MCF 10A (cell line): ENCODE data around the gene CPT1B. TPM values are rescaled to one million over a fixed set of nuclear protein-coding genes. Genes with fewer than 3 reads are reported as not detected.
A peak's percentile ranks its signal among the peaks of the same experiment; 100 is the strongest.
"Not testable (repeated sequence)": the region's sequence is repeated elsewhere in the genome, so short reads cannot be mapped to it uniquely, and the experiment has no call there.

Experiments used
- BruUV-seq: library from RNA; stranded (reverse); fragments of 400-500 nt; replicated peaks from 2 replicates; lab custom pipeline; 2021; lab: Mats Ljungman, UMichigan
- CTCF ChIA-PET: fragments of 300-600 bp; sonication (Branson Sonifier 250); formaldehyde crosslinking; extraction: SDS; loops from one replicate; lab custom pipeline; 2021; ENCODE audit warnings: antibody characterized with exemption, inconsistent platforms; lab: Yijun Ruan, JAX
- POLR2A ChIA-PET: fragments of 300-600, 350-650 bp; sonication (Branson Sonifier 250); formaldehyde crosslinking; extraction: SDS; loops from one replicate; lab custom pipeline; 2020; ENCODE audit warnings: antibody characterized with exemption, inconsistent platforms; lab: Yijun Ruan, JAX
- DNase-seq: peaks from one replicate; pipeline ENCODE4 v3.0.0-alpha.2; 2018; ENCODE audit not compliant: unreplicated experiment
- H3K27ac Mint-ChIP-seq: one replicate; pipeline ENCODE4 v1.8.0; 2022; ENCODE audit warnings: mild to moderate bottlenecking, low read depth, mixed read lengths; ENCODE audit not compliant: unreplicated experiment
- H3K27me3 Mint-ChIP-seq: one replicate; pipeline ENCODE4 v1.8.0; 2022; ENCODE audit warnings: mixed read lengths; ENCODE audit not compliant: insufficient read depth, unreplicated experiment
- H3K36me3 Mint-ChIP-seq: one replicate; pipeline ENCODE4 v1.8.0; 2022; ENCODE audit warnings: mild to moderate bottlenecking, moderate library complexity, mixed read lengths; ENCODE audit not compliant: insufficient read depth, unreplicated experiment
- H3K4me1 Mint-ChIP-seq: one replicate; pipeline ENCODE4 v1.8.0; 2022; ENCODE audit warnings: mixed read lengths; ENCODE audit not compliant: insufficient read depth, unreplicated experiment
- H3K4me3 Mint-ChIP-seq: one replicate; pipeline ENCODE4 v1.8.0; 2022; ENCODE audit warnings: mild to moderate bottlenecking, moderate library complexity, mixed read lengths; ENCODE audit not compliant: unreplicated experiment
- H3K9me3 Mint-ChIP-seq: one replicate; pipeline ENCODE4 v1.8.0; 2022; ENCODE audit warnings: mixed read lengths; ENCODE audit not compliant: unreplicated experiment
- intact Hi-C: fragments of 100-400 bp; cut with micrococcal nuclease; formaldehyde crosslinking; loops from 2 replicates; pipeline ENCODE4 v1.14.1; 2022
- total RNA-seq: library from RNA; stranded (reverse); gene quantifications from 2 replicates; pipeline ENCODE4 v1.2.3, GENCODE V29; 2022
- TF ChIP-seq, protein P1 (sequence below): fragments of 200-600 bp; IDR thresholded peaks from one replicate; pipeline ENCODE4 v1.8.0; 2022; ENCODE audit warnings: antibody characterized with exemption, mild to moderate bottlenecking; ENCODE audit not compliant: unreplicated experiment

Gene CPT1B
- total RNA-seq, 1 experiment from 2014 or later, result 52.2 TPM

DNA sequence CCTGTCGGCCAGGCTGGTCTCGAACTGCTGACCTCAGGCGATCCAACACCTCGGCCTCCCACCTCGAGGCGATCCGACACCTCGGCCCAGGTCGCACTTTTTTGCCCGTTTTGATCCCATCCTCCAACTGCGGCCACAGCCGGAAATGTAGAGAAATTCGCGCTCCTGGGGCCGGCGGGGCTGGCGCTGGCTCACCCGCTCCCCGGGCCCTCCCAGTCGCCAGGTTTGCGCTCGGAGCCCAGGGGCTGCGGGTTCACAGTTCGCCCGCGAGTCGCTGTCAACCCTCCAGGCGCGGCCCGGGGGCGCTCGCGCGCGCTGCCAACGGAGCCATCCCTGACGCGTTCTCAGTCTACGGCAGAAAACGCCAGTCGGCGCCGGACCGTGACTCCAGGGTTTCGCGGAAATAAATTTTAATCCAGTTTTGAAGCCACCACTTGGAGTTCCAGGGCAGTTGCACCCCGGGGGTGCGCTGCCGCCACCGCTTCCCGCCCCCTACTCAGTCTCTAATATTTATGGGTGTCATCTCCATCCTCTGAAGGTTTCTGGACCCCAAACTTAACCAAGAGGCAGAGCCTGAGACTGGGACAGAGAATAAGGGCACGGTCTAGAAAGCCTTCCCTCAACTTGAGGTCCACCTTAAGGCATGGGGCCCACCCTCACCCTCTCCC is 34.0 kb downstream of the CPT1B start:
- peaks cover 31% of the 10 kb centered on the region for H3K4me1 Mint-ChIP-seq
- H3K4me3 Mint-ChIP-seq, result peak overlapping the region; percentile 36
- intact Hi-C loops, result no loop called here
- DNase-seq, result peak; percentile 18
- TF ChIP-seq, protein P1, sequence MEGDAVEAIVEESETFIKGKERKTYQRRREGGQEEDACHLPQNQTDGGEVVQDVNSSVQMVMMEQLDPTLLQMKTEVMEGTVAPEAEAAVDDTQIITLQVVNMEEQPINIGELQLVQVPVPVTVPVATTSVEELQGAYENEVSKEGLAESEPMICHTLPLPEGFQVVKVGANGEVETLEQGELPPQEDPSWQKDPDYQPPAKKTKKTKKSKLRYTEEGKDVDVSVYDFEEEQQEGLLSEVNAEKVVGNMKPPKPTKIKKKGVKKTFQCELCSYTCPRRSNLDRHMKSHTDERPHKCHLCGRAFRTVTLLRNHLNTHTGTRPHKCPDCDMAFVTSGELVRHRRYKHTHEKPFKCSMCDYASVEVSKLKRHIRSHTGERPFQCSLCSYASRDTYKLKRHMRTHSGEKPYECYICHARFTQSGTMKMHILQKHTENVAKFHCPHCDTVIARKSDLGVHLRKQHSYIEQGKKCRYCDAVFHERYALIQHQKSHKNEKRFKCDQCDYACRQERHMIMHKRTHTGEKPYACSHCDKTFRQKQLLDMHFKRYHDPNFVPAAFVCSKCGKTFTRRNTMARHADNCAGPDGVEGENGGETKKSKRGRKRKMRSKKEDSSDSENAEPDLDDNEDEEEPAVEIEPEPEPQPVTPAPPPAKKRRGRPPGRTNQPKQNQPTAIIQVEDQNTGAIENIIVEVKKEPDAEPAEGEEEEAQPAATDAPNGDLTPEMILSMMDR, result peak; percentile 26
- CTCF ChIA-PET, result interaction anchor here (0.7 to 1.3 kb wide), 2 partner anchors 16 to 19 kb away, joined by 3 to 5 read pairs; partner anchors contain the start of gene SYCE3
- H3K36me3 Mint-ChIP-seq, result no peaks in the 10 kb centered on the region
- peak overlapping the region; percentile 28 for H3K27ac Mint-ChIP-seq
- H3K27me3 Mint-ChIP-seq, result no peaks in the 10 kb centered on the region
- BruUV-seq, result no TSS peak
- POLR2A ChIA-PET, result interaction anchor here (0.7 to 9.2 kb wide), 11 partner anchors 13 to 94 kb away, joined by 3 to 170 read pairs (median 5); partner anchors contain the start of genes SCO2, SYCE3 and TYMP
- H3K9me3 Mint-ChIP-seq, result no peaks in the 10 kb centered on the region

DNA sequence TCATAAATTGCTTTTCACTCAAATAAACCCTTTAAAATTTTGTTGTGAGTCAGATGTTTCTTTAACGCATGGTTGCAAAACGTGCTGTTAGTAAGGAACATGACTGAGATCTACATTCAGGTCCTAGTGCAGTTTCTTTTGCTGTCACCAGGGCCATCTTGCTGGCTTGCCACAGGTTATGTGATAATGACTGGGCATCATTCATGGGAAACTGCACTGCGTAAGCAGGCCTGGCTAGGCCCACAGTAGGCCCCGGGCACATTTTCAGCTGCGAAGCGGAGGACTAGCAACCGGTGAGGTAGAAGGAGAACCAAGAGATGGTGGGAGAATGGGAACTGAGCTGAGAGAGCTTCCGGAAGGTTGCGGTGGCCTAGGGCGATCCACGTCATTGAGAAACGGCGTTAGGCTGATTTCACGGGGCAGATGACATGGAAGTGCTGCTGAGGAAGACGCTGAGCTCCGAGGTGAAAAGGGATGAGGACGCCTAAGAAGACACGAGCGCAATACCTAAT is 35.8 kb downstream of the CPT1B start:
- H3K4me3 Mint-ChIP-seq, result no peak overlapping the region
- H3K9me3 Mint-ChIP-seq, result no peaks in the 10 kb centered on the region
- H3K27me3 Mint-ChIP-seq, result no peaks in the 10 kb centered on the region
- ChIA-PET POLR2A (interaction anchor here (4.2 to 9.2 kb wide), 4 partner anchors 11 to 39 kb away, joined by 33 to 170 read pairs (median 56); partner anchors contain the start of genes CHKB, SCO2, SYCE3 and TYMP), CTCF (interaction anchor here (1.3 kb wide), 1 partner anchor 20 kb away, joined by 3 read pairs; the partner anchor contains the start of gene SYCE3)
- peaks cover 41% of the 10 kb centered on the region for H3K4me1 Mint-ChIP-seq
- H3K27ac Mint-ChIP-seq, result peak overlapping the region; percentile 97
- TF ChIP-seq, protein P1, result peak; percentile 22
- no TSS peak for BruUV-seq
- intact Hi-C loops, result no loop called here
- DNase-seq, result peak; percentile 67
- H3K36me3 Mint-ChIP-seq, result no peaks in the 10 kb centered on the region

DNA sequence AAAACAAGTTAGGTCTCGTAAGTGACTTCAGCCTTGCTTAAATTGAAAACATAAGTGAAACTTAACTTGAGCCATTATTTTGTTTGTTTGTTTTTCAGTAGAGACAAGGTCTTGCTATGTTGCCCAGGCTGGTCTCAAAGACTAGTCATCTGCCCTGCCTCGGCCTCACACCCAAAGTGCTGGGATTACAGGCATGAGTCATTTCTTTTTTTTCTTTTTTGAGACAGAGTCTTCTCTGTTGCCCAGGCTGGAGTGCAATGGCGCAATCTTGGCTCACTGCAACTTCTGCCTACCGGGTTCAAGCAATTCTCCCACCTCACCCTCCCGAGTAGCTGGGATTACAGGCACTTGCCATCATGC is 36.6 kb downstream of the CPT1B start:
- BruUV-seq, H3K27me3 Mint-ChIP-seq, H3K9me3 Mint-ChIP-seq, H3K36me3 Mint-ChIP-seq: not testable (repeated sequence)
- H3K4me1 Mint-ChIP-seq, result peaks cover 41% of the 10 kb centered on the region
- H3K4me3 Mint-ChIP-seq, result peak overlapping the region; percentile 31
- intact Hi-C loops, result loop anchor here (1.0 kb wide), 1 partner anchor 9 kb away; no protein-coding TSS in a partner anchor
- DNase-seq, result peak; percentile 96
- ChIA-PET CTCF (interaction anchor here (1.3 to 1.5 kb wide), 4 partner anchors 10 to 21 kb away, joined by 3 to 10 read pairs (median 4); partner anchors contain the start of genes SCO2 and SYCE3), POLR2A (interaction anchor here (0.6 to 9.2 kb wide), 9 partner anchors 10 to 80 kb away, joined by 3 to 170 read pairs (median 33); partner anchors contain the start of genes CHKB, LMF2, NCAPH2 and SCO2)
- peak overlapping the region; percentile 97 for H3K27ac Mint-ChIP-seq

DNA sequence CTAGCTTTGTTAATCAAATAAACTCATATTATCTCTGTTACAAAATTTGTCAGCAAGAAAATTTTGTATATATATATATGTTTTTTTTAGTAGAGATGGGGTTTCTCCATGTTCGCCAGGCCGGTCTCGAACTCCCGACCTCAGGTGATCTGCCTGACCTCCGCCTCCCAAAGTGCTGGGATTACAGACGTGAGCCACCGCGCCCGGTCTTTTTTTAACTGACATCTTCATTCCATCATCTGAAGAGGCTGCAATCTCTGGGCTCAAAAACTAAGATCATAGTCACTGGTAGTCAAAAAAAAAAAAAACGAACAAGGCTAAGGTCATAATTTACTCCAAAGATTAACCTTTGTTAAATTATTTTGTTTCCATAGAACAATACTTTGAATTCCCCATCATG is 37.8 kb downstream of the CPT1B start:
- DNase-seq, result no peak
- no peaks in the 10 kb centered on the region for H3K27me3 Mint-ChIP-seq
- peaks cover 41% of the 10 kb centered on the region for H3K4me1 Mint-ChIP-seq
- no peaks in the 10 kb centered on the region for H3K36me3 Mint-ChIP-seq
- H3K27ac Mint-ChIP-seq, result peak overlapping the region; percentile 97
- POLR2A ChIA-PET, result interaction anchor here (1.1 to 9.2 kb wide), 13 partner anchors 9 to 88 kb away, joined by 3 to 170 read pairs (median 13); partner anchors contain the start of genes ARSA, CHKB, LMF2 and NCAPH2
- no peak overlapping the region for H3K4me3 Mint-ChIP-seq
- H3K9me3 Mint-ChIP-seq, result no peaks in the 10 kb centered on the region
- no TSS peak for BruUV-seq
- intact Hi-C loops, result no loop called here
- TF ChIP-seq, protein P1, result no peak
- CTCF ChIA-PET, result interaction anchor here (1.3 to 1.5 kb wide), 4 partner anchors 8 to 81 kb away, joined by 3 to 10 read pairs (median 4); partner anchors contain the start of genes SCO2 and SYCE3
